Keratinocyte (primary cell): ENCODE data around the gene ATP13A3. TPM values are rescaled to one million over a fixed set of nuclear protein-coding genes. Genes with fewer than 3 reads are reported as not detected.

Source experiments
- DNase-seq: peaks from one replicate; pipeline ENCODE4 v3.0.0-alpha.2; 2011; ENCODE audit warnings: low read depth, missing footprints, low spot score
- FAIRE-seq: peaks from 2 replicates; lab custom pipeline; 2011; peaks lifted over from hg19 to GRCh38; lab: Jason Lieb, UNC
- H2AFZ ChIP-seq: 2 replicates; pipeline ENCODE4 v1.6.0; 2012; ENCODE audit warnings: low read length, control low read depth, inconsistent platforms; ENCODE audit not compliant: control insufficient read depth
- H3K27ac ChIP-seq: 2 replicates; pipeline ENCODE4 v1.5.1; 2011; ENCODE audit warnings: low read length; ENCODE audit not compliant: control insufficient read depth, insufficient read depth
- H3K27me3 ChIP-seq: 3 replicates; pipeline ENCODE4 v1.6.0; 2011; ENCODE audit warnings: low read length; ENCODE audit not compliant: control insufficient read depth, insufficient read depth; ENCODE audit errors: extremely low read depth
- H3K36me3 ChIP-seq, 2 experiments: 2 replicates in 1 of 2; 3 replicates in 1 of 2; pipeline ENCODE4 v1.5.1; 2011; ENCODE audit warnings: low read length in 2 of 2, mild to moderate bottlenecking in 1 of 2; ENCODE audit not compliant: control insufficient read depth in 2 of 2, insufficient read depth in 2 of 2; ENCODE audit errors: extremely low read depth in 1 of 2
- H3K4me1 ChIP-seq: 3 replicates; pipeline ENCODE4 v1.5.1; 2011; ENCODE audit warnings: low read length; ENCODE audit not compliant: control insufficient read depth, insufficient read depth; ENCODE audit errors: extremely low read depth
- H3K4me2 ChIP-seq: 3 replicates; pipeline ENCODE4 v1.6.0; 2011; ENCODE audit warnings: low read depth, low read length; ENCODE audit not compliant: control insufficient read depth, insufficient read depth; ENCODE audit errors: extremely low read depth
- H3K4me3 ChIP-seq, 3 experiments: fragments of 200-600 bp in 1 of 3; sonication (generic) in 1 of 3; 2 replicates in 2 of 3; 3 replicates in 1 of 3; pipeline ENCODE4 v1.5.1; 2011 to 2016; ENCODE audit warnings: low read length in 3 of 3, mild to moderate bottlenecking in 3 of 3, control low read depth in 2 of 3, inconsistent platforms in 1 of 3, low read depth in 1 of 3, mixed read lengths in 1 of 3, mixed run types in 1 of 3, moderate library complexity in 1 of 3; ENCODE audit not compliant: control insufficient read depth in 2 of 3, insufficient read depth in 2 of 3; ENCODE audit errors: extremely low read depth in 1 of 3
- H3K79me2 ChIP-seq: 2 replicates; pipeline ENCODE4 v1.6.0; 2012; ENCODE audit warnings: low read length; ENCODE audit not compliant: control insufficient read depth, insufficient read depth
- H3K9ac ChIP-seq: 3 replicates; pipeline ENCODE4 v1.6.0; 2011; ENCODE audit warnings: low read length; ENCODE audit not compliant: control insufficient read depth, insufficient read depth; ENCODE audit errors: extremely low read depth
- H3K9me1 ChIP-seq: 3 replicates; pipeline ENCODE4 v1.6.0; 2011; ENCODE audit warnings: low read length; ENCODE audit not compliant: control insufficient read depth, insufficient read depth; ENCODE audit errors: extremely low read depth
- H3K9me3 ChIP-seq: 2 replicates; pipeline ENCODE4 v1.5.1; 2012; ENCODE audit warnings: low read depth, low read length; ENCODE audit not compliant: control insufficient read depth
- H4K20me1 ChIP-seq: 3 replicates; pipeline ENCODE4 v1.6.0; 2011; ENCODE audit warnings: low read length; ENCODE audit not compliant: control insufficient read depth, insufficient read depth; ENCODE audit errors: extremely low read depth
- EZH2 ChIP-seq: IDR thresholded peaks from one replicate; pipeline ENCODE4 v1.6.1; 2012; ENCODE audit warnings: inconsistent platforms, mild to moderate bottlenecking, low read length, moderate library complexity
- dilution Hi-C: fragments of 300-500 bp; cut with MboI; formaldehyde crosslinking; loops from one replicate; pipeline ENCODE4 v1.7.0; 2020; ENCODE audit warnings: low sequenced_read_pairs; ENCODE audit not compliant: extremely low pct_ligation_motif_present
- polyA plus RNA-seq, 5 experiments: library from polyadenylated mRNA; depleted of rRNA in 3 of 5; stranded (reverse) in 3 of 5; stranded (forward) in 1 of 5; unstranded in 1 of 5; fragments of >200 nt; gene quantifications; 1 replicate in 1 of 5; 2 replicates in 3 of 5; 3 replicates in 1 of 5; pipeline versions ENCODE4 v1.2.1 to v1.2.3, GENCODE V29; 2011 to 2012; ENCODE audit warnings: missing spikeins in 2 of 5, low read depth in 1 of 5, low replicate concordance in 1 of 5
- TF ChIP-seq, protein P1 (sequence below), 3 experiments: IDR thresholded peaks in 1 of 3; conservative IDR thresholded peaks in 1 of 3; optimal IDR thresholded peaks in 1 of 3; 2 replicates in 2 of 3; 3 replicates in 1 of 3; pipeline versions ENCODE3 to v1.5.1; 2011; ENCODE audit warnings: low read length in 3 of 3, mild to moderate bottlenecking in 3 of 3, moderate library complexity in 2 of 3, control low read depth in 1 of 3, inconsistent platforms in 1 of 3; ENCODE audit not compliant: insufficient read depth in 2 of 3; ENCODE audit errors: extremely low read depth in 1 of 3

Gene ATP13A3
- polyA plus RNA-seq, 1 donor (not counting 4 experiments of a cell fraction or from before 2014, with no cell fraction given), result 103 TPM

GRCh38 chr3:194514626-194515025 lies 27.8 kb upstream of the ATP13A3 start:
- Histone ChIP-seq H3K27ac (no peak overlapping the region), H3K9me1 (no peaks in the 10 kb centered on the region), H3K79me2 (no peaks in the 10 kb centered on the region), H3K36me3 (no peaks in the 10 kb centered on the region), H3K27me3 (no peaks in the 10 kb centered on the region), H3K4me3 (no peak overlapping the region), H3K4me1 (peaks cover 5% of the 10 kb centered on the region), H3K9ac (no peak overlapping the region), H4K20me1 (no peaks in the 10 kb centered on the region), H2AFZ (no peak overlapping the region), H3K9me3 (no peaks in the 10 kb centered on the region), H3K4me2 (no peak overlapping the region)
- DNase-seq (no peak), FAIRE-seq (no peak)
- dilution Hi-C loops, result no loop called here
- no peak for TF ChIP-seq EZH2
- TF ChIP-seq, protein P1, sequence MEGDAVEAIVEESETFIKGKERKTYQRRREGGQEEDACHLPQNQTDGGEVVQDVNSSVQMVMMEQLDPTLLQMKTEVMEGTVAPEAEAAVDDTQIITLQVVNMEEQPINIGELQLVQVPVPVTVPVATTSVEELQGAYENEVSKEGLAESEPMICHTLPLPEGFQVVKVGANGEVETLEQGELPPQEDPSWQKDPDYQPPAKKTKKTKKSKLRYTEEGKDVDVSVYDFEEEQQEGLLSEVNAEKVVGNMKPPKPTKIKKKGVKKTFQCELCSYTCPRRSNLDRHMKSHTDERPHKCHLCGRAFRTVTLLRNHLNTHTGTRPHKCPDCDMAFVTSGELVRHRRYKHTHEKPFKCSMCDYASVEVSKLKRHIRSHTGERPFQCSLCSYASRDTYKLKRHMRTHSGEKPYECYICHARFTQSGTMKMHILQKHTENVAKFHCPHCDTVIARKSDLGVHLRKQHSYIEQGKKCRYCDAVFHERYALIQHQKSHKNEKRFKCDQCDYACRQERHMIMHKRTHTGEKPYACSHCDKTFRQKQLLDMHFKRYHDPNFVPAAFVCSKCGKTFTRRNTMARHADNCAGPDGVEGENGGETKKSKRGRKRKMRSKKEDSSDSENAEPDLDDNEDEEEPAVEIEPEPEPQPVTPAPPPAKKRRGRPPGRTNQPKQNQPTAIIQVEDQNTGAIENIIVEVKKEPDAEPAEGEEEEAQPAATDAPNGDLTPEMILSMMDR (optimal IDR thresholded peaks at IDR 0.05 in 1 of 3, IDR thresholded peaks at IDR 0.05 in 1 of 3, conservative IDR thresholded peaks at IDR 0.05 in 1 of 3; ENCODE audit: extremely low read depth in 1 of 3, insufficient read depth in 2 of 3, low read length in 3 of 3), result peak in 1 of 3 experiments; percentile 5

DNA sequence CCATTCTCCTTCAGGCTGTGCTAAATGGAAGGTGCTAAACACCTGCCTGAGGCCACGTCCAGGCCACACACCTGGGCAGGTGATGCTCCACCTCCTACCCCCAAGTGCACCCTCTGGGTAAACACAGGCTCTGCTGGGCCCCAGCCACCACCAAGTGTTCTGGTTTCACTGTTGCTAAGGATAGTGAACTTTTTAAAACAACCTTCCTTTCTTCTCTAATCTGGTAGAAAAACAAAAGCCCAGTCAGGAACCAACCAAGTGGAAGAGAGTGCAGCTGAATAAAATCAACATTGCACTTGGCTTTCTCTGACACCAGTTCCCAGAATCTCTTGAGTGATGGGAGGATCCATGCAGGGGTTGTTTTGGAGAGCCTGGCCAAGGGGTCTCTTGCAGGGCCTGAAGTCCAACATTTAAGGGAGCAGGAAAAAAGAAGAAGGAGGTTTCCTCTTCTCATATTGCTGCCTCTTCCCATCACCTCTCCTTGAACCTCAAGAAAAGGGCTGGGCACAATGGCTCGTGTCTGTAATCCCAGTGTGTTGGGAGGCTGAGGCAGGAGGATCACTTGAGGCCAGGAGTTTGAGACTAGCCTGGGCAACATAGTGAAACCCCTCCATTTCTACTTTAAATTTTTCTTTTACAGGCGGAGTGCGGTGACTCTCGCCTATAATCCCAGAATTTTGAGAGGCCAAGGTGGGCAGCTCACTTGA lies 26.2 kb upstream of the ATP13A3 start:
- Histone ChIP-seq H3K4me3 (no peak overlapping the region), H4K20me1 (no peaks in the 10 kb centered on the region), H3K79me2 (no peaks in the 10 kb centered on the region), H3K9ac (no peak overlapping the region), H3K27me3 (no peaks in the 10 kb centered on the region), H2AFZ (no peak overlapping the region), H3K9me1 (no peaks in the 10 kb centered on the region), H3K36me3 (no peaks in the 10 kb centered on the region), H3K27ac (no peak overlapping the region), H3K4me2 (no peak overlapping the region), H3K9me3 (no peaks in the 10 kb centered on the region), H3K4me1 (peaks cover 5% of the 10 kb centered on the region)
- no peak for TF ChIP-seq EZH2
- TF ChIP-seq, protein P1 (optimal IDR thresholded peaks at IDR 0.05 in 1 of 3, IDR thresholded peaks at IDR 0.05 in 1 of 3, conservative IDR thresholded peaks at IDR 0.05 in 1 of 3; ENCODE audit: extremely low read depth in 1 of 3, insufficient read depth in 2 of 3, low read length in 3 of 3), result no peak
- DNase-seq (no peak), FAIRE-seq (no peak)
- dilution Hi-C loops, result no loop called here
